ENCODE measurements around the gene SCGB3A1. TPM values are rescaled to one million over a fixed set of nuclear protein-coding genes. Genes with fewer than 3 reads are reported as not detected.

The SCGB3A1 gene
- total RNA-seq, 1 experiment from 2014 or later: not detected

DNA sequence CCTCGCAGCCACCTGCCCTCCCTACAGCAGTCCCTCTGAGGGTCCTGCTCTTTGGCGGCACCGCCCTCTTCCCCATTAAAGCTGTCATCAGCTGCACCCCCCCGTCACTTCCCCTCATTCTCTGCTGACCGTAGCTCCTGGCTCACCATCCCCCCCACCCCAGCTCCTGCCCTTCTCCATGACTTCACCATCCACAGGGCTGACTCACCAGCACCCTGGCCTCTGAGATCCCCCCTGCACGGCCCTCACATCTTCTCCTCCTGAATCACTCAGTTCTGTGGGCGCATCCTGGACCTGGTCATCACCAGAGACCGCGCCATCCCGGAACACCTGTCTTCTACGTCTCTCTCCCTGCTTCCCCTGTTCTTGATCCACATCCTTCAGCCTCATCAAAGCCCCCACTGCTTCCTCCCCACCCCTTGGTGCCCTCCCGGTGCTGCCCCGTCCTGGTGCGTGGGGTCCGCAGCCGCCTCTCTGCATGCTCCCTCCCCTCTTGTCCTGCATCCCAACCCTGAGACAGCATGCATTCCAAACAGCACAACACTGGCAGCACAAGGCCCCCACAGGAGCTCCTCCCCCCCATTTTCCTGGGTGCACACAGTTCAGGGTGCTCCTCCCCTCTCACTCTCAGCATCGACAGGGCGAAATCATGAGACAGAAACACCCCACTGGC lies 45.2 kb upstream of the SCGB3A1 start:
- no peak overlapping the region for H2AFZ ChIP-seq (ENCODE audit: low read length)

DNA sequence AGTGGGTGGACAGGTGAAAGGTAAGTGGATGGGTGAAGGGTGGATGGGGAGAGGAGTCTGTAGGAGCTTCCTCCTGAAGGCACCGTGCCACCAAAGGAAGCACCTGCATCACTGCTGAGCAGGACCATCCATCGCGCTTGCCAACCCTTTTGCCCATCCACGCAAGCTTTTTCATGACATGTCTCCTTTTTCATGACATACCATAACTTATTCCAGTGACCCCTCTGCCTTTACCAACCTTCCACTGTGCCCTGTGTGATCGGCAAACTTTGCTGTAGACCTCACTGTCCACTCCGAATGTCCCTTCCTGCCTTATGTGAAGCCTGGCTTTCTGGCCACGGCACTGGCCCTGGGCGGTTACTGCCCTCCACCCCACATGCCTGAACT lies 44.7 kb upstream of the SCGB3A1 start:
- no peak overlapping the region for H2AFZ ChIP-seq (ENCODE audit: low read length)
- H4K20me1 ChIP-seq (ENCODE audit: low read length): no peaks in the 10 kb centered on the region
- no peaks in the 10 kb centered on the region for H3K79me2 ChIP-seq (ENCODE audit: low read length)
- no peak overlapping the region for H3K4me2 ChIP-seq (ENCODE audit: low read length)
- no peak for ATAC-seq
- TF ChIP-seq, protein P1, sequence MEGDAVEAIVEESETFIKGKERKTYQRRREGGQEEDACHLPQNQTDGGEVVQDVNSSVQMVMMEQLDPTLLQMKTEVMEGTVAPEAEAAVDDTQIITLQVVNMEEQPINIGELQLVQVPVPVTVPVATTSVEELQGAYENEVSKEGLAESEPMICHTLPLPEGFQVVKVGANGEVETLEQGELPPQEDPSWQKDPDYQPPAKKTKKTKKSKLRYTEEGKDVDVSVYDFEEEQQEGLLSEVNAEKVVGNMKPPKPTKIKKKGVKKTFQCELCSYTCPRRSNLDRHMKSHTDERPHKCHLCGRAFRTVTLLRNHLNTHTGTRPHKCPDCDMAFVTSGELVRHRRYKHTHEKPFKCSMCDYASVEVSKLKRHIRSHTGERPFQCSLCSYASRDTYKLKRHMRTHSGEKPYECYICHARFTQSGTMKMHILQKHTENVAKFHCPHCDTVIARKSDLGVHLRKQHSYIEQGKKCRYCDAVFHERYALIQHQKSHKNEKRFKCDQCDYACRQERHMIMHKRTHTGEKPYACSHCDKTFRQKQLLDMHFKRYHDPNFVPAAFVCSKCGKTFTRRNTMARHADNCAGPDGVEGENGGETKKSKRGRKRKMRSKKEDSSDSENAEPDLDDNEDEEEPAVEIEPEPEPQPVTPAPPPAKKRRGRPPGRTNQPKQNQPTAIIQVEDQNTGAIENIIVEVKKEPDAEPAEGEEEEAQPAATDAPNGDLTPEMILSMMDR (conservative IDR thresholded peaks at IDR 0.05; ENCODE audit: low read depth, low read length): no peak
- no peak for TF ChIP-seq EZH2phosphoT487 (IDR thresholded peaks at IDR 0.05; ENCODE audit: borderline replicate concordance, low read length)
- TF ChIP-seq EZH2 (IDR thresholded peaks at IDR 0.05; ENCODE audit: low read length, unreplicated experiment): no peak
- no peak overlapping the region for H3K27ac ChIP-seq (ENCODE audit: low read length)
- ChIA-PET CTCF (no interaction called here), POLR2A (ENCODE audit: unreplicated experiment) (no interaction called here)
- H3K4me3 ChIP-seq (ENCODE audit: low read length): no peak overlapping the region
- no peaks in the 10 kb centered on the region for H3K4me1 ChIP-seq (ENCODE audit: insufficient read depth, low read length)
- H3K36me3 ChIP-seq (ENCODE audit: low read depth, low read length): no peaks in the 10 kb centered on the region
- H3K9ac ChIP-seq (ENCODE audit: low read length): no peak overlapping the region
- no peaks in the 10 kb centered on the region for H3K9me2 ChIP-seq (replicated peaks; ENCODE audit: low read length)
- H3K27me3 ChIP-seq (ENCODE audit: low read length): peaks cover 19% of the 10 kb centered on the region
- no TSS peak for BruUV-seq (replicated peaks)
- no peaks in the 10 kb centered on the region for H3F3A ChIP-seq (ENCODE audit: low read length, unreplicated experiment)
- no peak for DNase-seq
- no peaks in the 10 kb centered on the region for H3K9me3 ChIP-seq (ENCODE audit: low read length)
- intact Hi-C loops (cut with micrococcal nuclease): no loop called here

More for the DNA sequence above, 45.2 kb upstream of the SCGB3A1 start:
- intact Hi-C loops (cut with micrococcal nuclease): no loop called here
- no peaks in the 10 kb centered on the region for H3F3A ChIP-seq (ENCODE audit: low read length, unreplicated experiment)
- no peak overlapping the region for H3K9ac ChIP-seq (ENCODE audit: low read length)
- no peaks in the 10 kb centered on the region for H4K20me1 ChIP-seq (ENCODE audit: low read length)
- BruUV-seq (replicated peaks): no TSS peak
- ChIA-PET POLR2A (ENCODE audit: unreplicated experiment) (no interaction called here), CTCF (no interaction called here)
- no peak overlapping the region for H3K4me3 ChIP-seq (ENCODE audit: low read length)
- no peak overlapping the region for H3K27ac ChIP-seq (ENCODE audit: low read length)
- H3K79me2 ChIP-seq (ENCODE audit: low read length): no peaks in the 10 kb centered on the region
- DNase-seq (no peak), ATAC-seq (no peak)
- H3K27me3 ChIP-seq (ENCODE audit: low read length): peaks cover 24% of the 10 kb centered on the region
- no peak overlapping the region for H3K4me2 ChIP-seq (ENCODE audit: low read length)
- TF ChIP-seq EZH2phosphoT487 (IDR thresholded peaks at IDR 0.05; ENCODE audit: borderline replicate concordance, low read length) (no peak), EZH2 (IDR thresholded peaks at IDR 0.05; ENCODE audit: low read length, unreplicated experiment) (no peak)
- TF ChIP-seq, protein P1 (conservative IDR thresholded peaks at IDR 0.05; ENCODE audit: low read depth, low read length): no peak
- no peaks in the 10 kb centered on the region for H3K36me3 ChIP-seq (ENCODE audit: low read depth, low read length)
- H3K4me1 ChIP-seq (ENCODE audit: insufficient read depth, low read length): no peaks in the 10 kb centered on the region
- H3K9me2 ChIP-seq (replicated peaks; ENCODE audit: low read length): no peaks in the 10 kb centered on the region
- no peaks in the 10 kb centered on the region for H3K9me3 ChIP-seq (ENCODE audit: low read length)
